HG03460 (cell line): Measurements from ENCODE around the gene CSGALNACT2.
A peak's percentile ranks its signal among the peaks of the same experiment; 100 is the strongest.

ENCODE experiments used
- ATAC-seq: cut with Tn5 transposase; IDR thresholded peaks from one replicate; pipeline ENCODE4 v1.9.1; 2021; ENCODE audit not compliant: unreplicated experiment

Gene CSGALNACT2

DNA sequence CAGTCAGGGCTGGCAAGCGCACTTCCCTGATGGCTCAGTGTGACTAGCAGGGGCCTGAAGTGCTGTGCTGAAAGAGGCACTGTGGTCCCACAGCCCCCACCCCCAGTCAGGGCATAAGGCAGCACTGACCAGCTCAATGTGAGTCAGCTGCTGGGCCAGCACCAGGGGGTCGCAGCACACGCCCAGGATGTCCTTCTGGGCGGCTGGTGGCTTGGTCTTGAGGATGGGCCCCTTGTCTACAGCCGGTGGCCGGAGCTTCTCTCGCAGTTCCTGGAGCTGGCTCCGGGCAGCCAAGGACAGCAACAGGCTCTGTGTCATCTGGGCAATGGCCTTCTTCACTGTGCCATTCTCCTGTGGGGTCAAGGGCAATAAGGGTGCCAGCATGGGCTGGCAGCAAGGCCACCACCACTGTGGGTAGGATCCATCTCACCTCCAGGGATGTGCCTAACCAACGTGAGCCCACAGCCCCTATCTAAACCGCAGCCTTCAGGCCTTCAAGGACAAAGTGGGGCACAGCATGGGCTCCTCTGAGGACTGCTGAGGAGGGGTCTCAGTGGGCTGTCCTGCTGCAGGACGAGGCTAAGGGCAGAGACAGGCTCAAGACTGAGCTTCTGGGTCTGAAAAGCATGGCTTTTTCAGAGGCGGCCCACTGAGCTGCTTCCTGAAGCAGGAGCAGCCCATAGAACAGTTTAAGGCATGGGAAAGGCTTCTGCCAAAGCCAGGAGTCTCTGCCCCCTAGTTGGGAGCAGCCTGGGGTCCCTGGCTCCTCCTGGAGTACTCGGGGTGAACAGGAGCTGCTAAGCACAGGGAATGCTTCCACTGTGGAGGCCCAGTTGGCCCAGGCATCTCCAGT is 62.5 kb downstream of the CSGALNACT2 start:
- no peak for ATAC-seq

- ATAC-seq, result no peak
Observed at GRCh38 chr10:43201545-43202131, 63.4 kb downstream of the CSGALNACT2 start.

DNA sequence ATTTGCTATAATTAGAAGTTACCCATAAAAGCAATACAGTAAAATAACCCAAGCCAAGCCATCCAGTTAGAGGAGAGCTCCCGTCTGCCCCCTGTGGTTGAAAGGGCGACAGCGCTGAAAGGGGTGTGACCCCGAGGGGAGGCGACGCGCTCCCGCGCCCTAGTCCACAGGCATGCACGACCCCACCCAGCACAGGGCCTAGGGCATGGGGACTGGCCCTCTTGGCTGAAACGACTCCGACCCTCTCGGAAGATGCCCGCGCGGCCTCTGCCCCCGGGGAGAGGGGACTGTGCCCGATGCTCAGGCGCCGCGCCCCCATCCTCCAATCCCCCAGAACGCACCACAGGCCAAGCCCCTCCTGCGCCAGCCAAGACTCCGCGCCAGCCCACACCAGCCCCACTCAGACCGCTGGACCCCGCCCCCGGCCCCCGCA is 64.0 kb downstream of the CSGALNACT2 start:
- ATAC-seq, result peak; percentile 50

- no peak for ATAC-seq
Observed at GRCh38 chr10:43202657-43203447, 64.6 kb downstream of the CSGALNACT2 start.

DNA sequence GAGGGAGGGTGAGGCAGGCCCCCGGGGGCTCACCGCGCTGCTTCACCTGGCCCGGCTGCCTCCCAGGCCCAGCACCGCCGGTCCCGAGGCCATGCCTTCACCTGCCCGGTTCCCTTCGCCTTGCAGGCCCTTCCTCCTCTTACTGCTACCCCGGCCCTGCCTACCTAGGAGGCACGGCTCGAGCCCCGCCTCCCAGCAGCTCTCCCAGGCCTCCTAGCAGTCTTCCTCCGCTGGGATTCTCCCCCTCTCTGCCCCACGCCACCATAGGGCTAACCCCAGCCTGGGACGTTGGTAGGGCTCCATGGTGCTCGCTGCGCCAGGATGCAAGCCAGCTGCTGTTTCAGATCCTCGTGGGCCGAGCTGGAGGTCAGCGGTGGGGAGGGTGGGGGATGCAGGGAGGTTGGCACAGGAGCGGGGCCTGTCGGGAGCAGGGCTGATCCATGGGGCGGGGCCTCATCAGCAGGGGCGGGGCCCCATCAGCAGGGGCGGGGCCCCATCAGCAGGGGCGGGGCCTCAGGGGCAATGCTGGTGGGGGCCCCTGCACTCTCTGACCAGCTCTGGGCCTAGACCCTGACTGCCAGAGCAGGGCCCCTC is 65.3 kb downstream of the CSGALNACT2 start:
- peak; percentile 40 for ATAC-seq

DNA sequence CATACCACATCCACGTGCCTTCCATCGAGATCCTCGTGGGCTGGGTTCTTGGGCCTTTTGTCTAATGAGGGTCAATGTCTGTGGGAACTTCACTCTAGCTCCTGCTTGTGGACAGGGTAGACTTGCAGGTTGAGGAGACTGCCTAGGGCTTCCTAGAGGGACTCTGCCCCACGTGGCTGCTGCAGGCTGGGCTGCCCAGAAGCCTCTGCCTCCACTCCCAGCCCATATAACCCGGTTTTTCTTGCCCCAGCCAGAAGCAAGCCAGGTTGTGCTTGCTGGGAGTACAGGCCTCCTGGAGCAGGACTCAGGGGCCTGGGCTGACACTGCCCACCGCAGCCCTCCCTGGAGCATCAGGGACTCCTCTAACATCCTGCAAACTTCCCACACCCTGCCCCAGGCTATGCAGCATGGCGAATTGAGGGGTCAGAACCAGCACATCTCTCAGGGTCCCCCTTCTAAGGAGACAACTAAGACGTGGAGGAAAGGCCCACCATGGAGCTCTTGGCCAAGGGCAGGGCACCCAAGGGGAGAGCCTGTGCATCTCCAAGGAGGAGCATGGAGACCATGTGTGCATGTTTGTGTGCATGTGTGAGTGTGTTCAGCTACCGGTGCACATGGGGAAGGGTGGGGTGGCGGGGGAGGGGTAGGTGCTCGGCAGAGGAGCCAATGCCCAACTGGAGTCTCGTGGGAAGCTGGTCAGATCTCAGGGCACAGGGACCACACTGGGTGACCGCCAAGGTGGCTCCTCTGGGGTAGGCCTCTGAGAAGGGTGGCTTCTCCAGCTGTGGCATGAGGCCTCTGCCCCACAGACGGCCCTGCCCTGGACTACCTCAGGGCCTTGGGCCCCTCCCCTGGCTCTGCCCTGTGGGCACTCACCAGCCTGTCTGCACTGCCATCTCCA is 66.0 kb downstream of the CSGALNACT2 start:
- ATAC-seq, result no peak

- peak; percentile 54 for ATAC-seq
Observed at GRCh38 chr10:43204943-43205671, 66.9 kb downstream of the CSGALNACT2 start.

DNA sequence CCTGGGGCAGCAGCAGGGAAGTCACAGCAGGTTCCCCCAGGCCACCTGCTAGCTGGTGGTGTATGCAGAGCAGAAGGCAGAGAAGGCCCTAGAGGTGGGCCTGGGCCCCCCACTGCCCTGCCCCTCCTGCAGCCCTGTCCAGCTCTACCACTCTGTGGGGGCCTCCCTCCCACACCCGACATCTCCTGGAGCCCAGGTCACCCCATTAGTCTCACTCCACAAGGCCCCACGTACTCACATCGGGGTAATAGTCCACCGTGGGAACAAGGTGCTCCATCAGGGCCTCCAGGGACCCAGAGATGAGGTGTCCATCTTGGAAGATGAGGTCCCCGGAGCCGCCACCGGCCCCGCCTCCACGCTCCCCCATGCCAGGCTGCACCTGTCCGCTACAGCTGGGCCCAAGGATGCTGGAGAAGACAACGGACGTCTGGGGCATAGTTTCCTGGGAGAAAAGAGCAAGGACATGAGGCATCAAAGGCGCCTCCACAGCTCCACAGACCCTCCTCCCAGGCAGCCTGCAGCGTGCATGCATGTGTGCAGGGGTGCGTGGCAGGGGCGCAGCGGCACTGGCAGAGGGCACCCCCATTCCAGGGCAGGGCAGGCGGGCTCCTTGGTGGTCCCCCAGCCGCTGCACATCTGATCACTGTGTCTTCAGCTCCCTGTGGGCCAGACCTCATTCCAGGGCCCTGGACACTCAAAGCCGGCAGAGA is 67.6 kb downstream of the CSGALNACT2 start:
- no peak for ATAC-seq

- no peak for ATAC-seq
Observed at GRCh38 chr10:43206391-43207235, 68.4 kb downstream of the CSGALNACT2 start.

DNA sequence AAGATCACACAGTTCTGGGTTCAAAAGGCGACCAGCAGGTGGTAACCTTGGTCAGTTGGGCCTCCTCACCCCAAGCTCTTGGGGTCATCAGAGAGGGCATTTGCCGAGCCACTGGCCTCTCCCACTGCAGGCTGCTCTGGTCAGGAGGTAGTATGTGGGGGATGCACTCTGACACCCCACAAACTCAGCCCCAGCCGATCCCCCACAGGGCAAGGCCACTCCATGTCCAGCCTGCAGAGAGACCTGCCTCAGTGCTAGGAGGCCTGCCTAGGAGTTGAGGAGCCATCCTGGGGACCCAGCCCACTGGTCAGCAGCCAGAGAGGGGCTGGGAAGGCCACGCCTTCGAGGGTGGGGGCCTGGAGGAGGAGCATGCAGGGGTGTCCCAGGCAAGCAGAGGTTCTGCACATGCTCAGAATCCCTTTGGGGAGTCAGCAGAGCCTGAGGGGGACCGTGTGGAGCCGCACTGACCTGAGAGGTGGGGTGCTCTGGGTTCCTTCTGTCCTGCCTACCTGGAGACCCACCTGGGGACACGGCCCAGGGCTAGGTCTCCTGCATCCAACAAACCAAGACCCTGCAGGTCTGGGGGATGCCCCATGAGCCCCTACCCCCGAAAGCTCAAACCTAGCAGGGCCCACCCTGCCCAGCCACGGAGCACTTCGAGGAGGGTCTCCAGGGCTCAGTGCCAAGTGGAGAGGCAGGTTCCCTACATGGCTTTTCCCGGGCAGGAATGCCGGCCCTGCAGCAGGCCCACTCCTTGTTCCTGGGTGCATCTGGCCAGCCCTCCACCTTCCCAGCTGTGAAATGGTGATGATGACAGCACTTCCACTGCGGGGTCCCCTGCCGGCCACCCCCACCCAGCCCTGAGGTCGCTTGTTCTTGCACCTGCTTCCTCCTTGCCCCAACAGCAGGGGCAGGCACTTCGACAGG is 70.2 kb downstream of the CSGALNACT2 start:
- no peak for ATAC-seq

GRCh38 chr10:43209074-43209455 is 70.8 kb downstream of the CSGALNACT2 start:
- ATAC-seq, result no peak

DNA sequence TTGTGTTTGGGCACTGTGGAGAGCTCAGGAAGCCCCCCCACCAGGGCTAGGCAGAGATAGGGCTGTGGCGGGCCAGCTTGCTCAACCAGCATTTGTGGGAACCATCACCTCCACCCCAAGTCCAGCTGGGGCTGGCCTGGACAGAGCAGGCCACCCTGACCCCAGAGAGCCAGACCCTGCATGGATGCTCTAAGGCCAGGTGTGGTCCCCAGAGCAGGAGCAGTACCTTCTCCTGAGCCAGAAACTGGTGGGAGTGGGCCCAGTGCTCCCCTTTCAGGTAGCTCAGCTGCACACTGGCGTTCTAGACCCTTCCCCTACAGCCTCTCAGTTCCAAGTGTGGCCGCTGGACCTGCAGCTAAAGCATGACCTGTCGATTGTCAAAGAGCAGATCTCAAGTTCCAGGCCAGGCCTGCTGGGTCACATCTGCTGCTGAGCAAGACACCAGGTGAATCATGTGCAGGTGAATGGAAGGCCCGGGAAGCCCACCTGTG is 71.5 kb downstream of the CSGALNACT2 start:
- no peak for ATAC-seq

GRCh38 chr10:43210556-43210955 is 72.3 kb downstream of the CSGALNACT2 start:
- no peak for ATAC-seq

GRCh38 chr10:43211030-43211429 is 72.8 kb downstream of the CSGALNACT2 start:
- ATAC-seq, result no peak

- ATAC-seq, result no peak
Observed at GRCh38 chr10:43211431-43212042, 73.3 kb downstream of the CSGALNACT2 start.

GRCh38 chr10:43212043-43212721 is 73.9 kb downstream of the CSGALNACT2 start:
- no peak for ATAC-seq
